Mesothelial cell of epicardium (in vitro differentiated cells): ENCODE results near the gene SH3PXD2B. TPM values are rescaled to one million over a fixed set of nuclear protein-coding genes. Genes with fewer than 3 reads are reported as not detected.
A peak's percentile ranks its signal among the peaks of the same experiment; 100 is the strongest.

Experiments
- DNase-seq, 2 experiments: peaks; one replicate each; pipeline ENCODE4 v3.0.0; 2021; ENCODE audit warnings: low spot score in 2 of 2; ENCODE audit not compliant: unreplicated experiment in 2 of 2
- H3K27ac Mint-ChIP-seq: 2 replicates; pipeline ENCODE4 v1.8.0; 2021; ENCODE audit warnings: mixed read lengths
- H3K27me3 Mint-ChIP-seq: 2 replicates; pipeline ENCODE4 v1.8.0; 2021; ENCODE audit warnings: low read depth, mixed read lengths
- H3K36me3 Mint-ChIP-seq: 2 replicates; pipeline ENCODE4 v1.8.0; 2021; ENCODE audit warnings: mixed read lengths
- H3K4me1 Mint-ChIP-seq: 2 replicates; pipeline ENCODE4 v1.8.0; 2021; ENCODE audit warnings: mixed read lengths
- H3K4me3 Mint-ChIP-seq: 2 replicates; pipeline ENCODE4 v1.8.0; 2021; ENCODE audit warnings: mild to moderate bottlenecking, moderate library complexity, mixed read lengths
- H3K9me3 Mint-ChIP-seq: 2 replicates; pipeline ENCODE4 v1.8.0; 2021; ENCODE audit warnings: mixed read lengths
- CTCF ChIP-seq: fragments of 200-600 bp; sonication (generic); IDR thresholded peaks from one replicate; pipeline ENCODE4 v1.5.0; 2021; ENCODE audit warnings: antibody characterized with exemption; ENCODE audit not compliant: unreplicated experiment
- total RNA-seq: library from RNA; stranded (reverse); gene quantifications from 3 replicates; pipeline ENCODE4 v1.2.1, GENCODE V29; 2021

SH3PXD2B gene
- total RNA-seq, 1 donor from 2014 or later, result 68.9 TPM

- H3K4me1 Mint-ChIP-seq, result peaks cover 12% of the 10 kb centered on the region
- no peak overlapping the region for H3K27ac Mint-ChIP-seq
- no peak overlapping the region for H3K4me3 Mint-ChIP-seq
- no peak for TF ChIP-seq CTCF
- no peak for DNase-seq
- H3K36me3 Mint-ChIP-seq, result peaks cover 11% of the 10 kb centered on the region
- H3K9me3 Mint-ChIP-seq, result peaks cover 4% of the 10 kb centered on the region
- H3K27me3 Mint-ChIP-seq, result no peaks in the 10 kb centered on the region
Measured at GRCh38 chr5:172430354-172430753, 24.0 kb downstream of the SH3PXD2B start.

GRCh38 chr5:172429201-172429940, 25.0 kb downstream of the SH3PXD2B start:
- Mint-ChIP-seq H3K4me1 (peaks cover 14% of the 10 kb centered on the region), H3K27me3 (no peaks in the 10 kb centered on the region), H3K9me3 (peaks cover 4% of the 10 kb centered on the region), H3K36me3 (peaks cover 11% of the 10 kb centered on the region), H3K4me3 (no peak overlapping the region), H3K27ac (peak overlapping the region; percentile 68)
- no peak for TF ChIP-seq CTCF
- no peak for DNase-seq

- H3K36me3 Mint-ChIP-seq, result peaks cover 11% of the 10 kb centered on the region
- no peak for DNase-seq
- H3K4me1 Mint-ChIP-seq, result peaks cover 12% of the 10 kb centered on the region
- H3K27me3 Mint-ChIP-seq, result no peaks in the 10 kb centered on the region
- peak overlapping the region; percentile 68 for H3K27ac Mint-ChIP-seq
- no peak overlapping the region for H3K4me3 Mint-ChIP-seq
- TF ChIP-seq CTCF, result no peak
- H3K9me3 Mint-ChIP-seq, result peaks cover 4% of the 10 kb centered on the region
Measured at GRCh38 chr5:172428224-172429166, 25.8 kb downstream of the SH3PXD2B start.

- no peak overlapping the region for H3K27ac Mint-ChIP-seq
- peaks cover 4% of the 10 kb centered on the region for H3K9me3 Mint-ChIP-seq
- H3K4me3 Mint-ChIP-seq, result no peak overlapping the region
- H3K27me3 Mint-ChIP-seq, result no peaks in the 10 kb centered on the region
- peaks cover 12% of the 10 kb centered on the region for H3K4me1 Mint-ChIP-seq
- TF ChIP-seq CTCF, result no peak
- DNase-seq, result no peak
- H3K36me3 Mint-ChIP-seq, result peaks cover 18% of the 10 kb centered on the region
Measured at GRCh38 chr5:172427202-172427601, 27.1 kb downstream of the SH3PXD2B start.

- DNase-seq, result no peak
- Mint-ChIP-seq H3K27me3 (no peaks in the 10 kb centered on the region), H3K36me3 (peaks cover 25% of the 10 kb centered on the region), H3K4me1 (peaks cover 12% of the 10 kb centered on the region), H3K4me3 (no peak overlapping the region), H3K27ac (no peak overlapping the region), H3K9me3 (peaks cover 4% of the 10 kb centered on the region)
- no peak for TF ChIP-seq CTCF
Measured at GRCh38 chr5:172426086-172426485, 28.2 kb downstream of the SH3PXD2B start.
